Large intestine (tissue), 3 donors: ENCODE results near the gene GID8. TPM values are rescaled to one million over a fixed set of nuclear protein-coding genes. Genes with fewer than 3 reads are reported as not detected.
A peak's percentile ranks its signal among the peaks of the same experiment; 100 is the strongest.
"Not testable (repeated sequence)": the region's sequence is repeated elsewhere in the genome, so short reads cannot be mapped to it uniquely, and the experiment has no call there.

Experiments
- DNase-seq, 2 donors: peaks; one replicate each; pipeline versions ENCODE4 v3.0.0 to v3.0.0-alpha.2; 2013
- H3K27ac ChIP-seq: one replicate; pipeline ENCODE4 v1.5.1; 2013; ENCODE audit warnings: low read length
- H3K27me3 ChIP-seq: 2 replicates; pipeline ENCODE4 v1.6.1; 2013; ENCODE audit warnings: low read length; ENCODE audit not compliant: control insufficient read depth, insufficient read depth
- H3K36me3 ChIP-seq: 2 replicates; pipeline ENCODE4 v1.6.1; 2013; ENCODE audit warnings: low read length; ENCODE audit not compliant: control insufficient read depth, insufficient read depth
- H3K4me1 ChIP-seq: one replicate; pipeline ENCODE4 v1.6.1; 2013; ENCODE audit warnings: low read length; ENCODE audit not compliant: control insufficient read depth, insufficient read depth
- H3K4me3 ChIP-seq: one replicate; pipeline ENCODE4 v1.5.1; 2013; ENCODE audit warnings: low read length
- H3K9me3 ChIP-seq: one replicate; pipeline ENCODE4 v1.6.1; 2013; ENCODE audit warnings: mild to moderate bottlenecking, low read depth, low read length, moderate library complexity; ENCODE audit not compliant: control insufficient read depth
- WGBS: methylation state at CpG from one replicate; pipeline ENCODE4 v1.1.5; 2013; ENCODE audit warnings: low lambda C conversion rate; ENCODE audit not compliant: insufficient coverage; 5-methylcytosine and 5-hydroxymethylcytosine counted together
- polyA plus RNA-seq: library from polyadenylated mRNA; unstranded; fragments of 120-200 nt; gene quantifications from one replicate; pipeline ENCODE4 v1.2.1, GENCODE V29; 2013

The GID8 gene
- polyA plus RNA-seq, 1 donor = 32.2 TPM

DNA sequence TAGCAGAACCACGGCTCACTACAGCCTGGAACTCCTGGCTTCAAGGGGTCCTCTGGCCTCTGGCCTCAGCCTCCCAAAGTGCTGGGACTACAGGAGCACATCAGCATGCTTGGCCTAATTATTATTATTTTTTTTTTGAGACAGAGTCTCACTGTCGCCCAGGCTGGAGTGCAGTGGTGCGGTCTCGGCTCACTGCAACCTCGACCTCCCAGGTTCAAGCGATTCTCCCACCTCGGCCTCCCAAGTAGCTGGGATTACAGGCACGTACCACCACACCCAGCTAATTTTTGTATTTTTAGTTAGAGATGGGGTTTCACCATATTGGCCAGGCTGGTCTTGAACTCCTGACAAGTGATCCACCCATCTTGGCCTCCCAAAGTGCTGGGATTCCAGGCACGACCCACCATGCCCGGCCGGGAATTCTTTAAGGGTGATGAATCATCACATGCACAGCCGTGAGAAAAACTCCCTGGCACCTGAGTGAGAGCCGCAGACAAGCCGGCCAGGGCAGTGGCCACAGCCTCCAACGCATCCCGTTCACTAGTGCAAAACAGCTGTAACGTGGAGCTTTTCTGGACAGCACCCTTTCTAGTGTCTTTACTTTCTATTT, 14.8 kb upstream of the GID8 start:
- Histone ChIP-seq H3K27ac (peak overlapping the region; percentile 79), H3K4me1 (peaks cover 44% of the 10 kb centered on the region)
- H3K36me3 ChIP-seq, H3K27me3 ChIP-seq, H3K4me3 ChIP-seq, H3K9me3 ChIP-seq: not testable (repeated sequence)
- DNase-seq = peak in 1 of 2 donors; percentile 53
- no CpG with 5 or more reads among the region's 17 CpGs for WGBS

DNA sequence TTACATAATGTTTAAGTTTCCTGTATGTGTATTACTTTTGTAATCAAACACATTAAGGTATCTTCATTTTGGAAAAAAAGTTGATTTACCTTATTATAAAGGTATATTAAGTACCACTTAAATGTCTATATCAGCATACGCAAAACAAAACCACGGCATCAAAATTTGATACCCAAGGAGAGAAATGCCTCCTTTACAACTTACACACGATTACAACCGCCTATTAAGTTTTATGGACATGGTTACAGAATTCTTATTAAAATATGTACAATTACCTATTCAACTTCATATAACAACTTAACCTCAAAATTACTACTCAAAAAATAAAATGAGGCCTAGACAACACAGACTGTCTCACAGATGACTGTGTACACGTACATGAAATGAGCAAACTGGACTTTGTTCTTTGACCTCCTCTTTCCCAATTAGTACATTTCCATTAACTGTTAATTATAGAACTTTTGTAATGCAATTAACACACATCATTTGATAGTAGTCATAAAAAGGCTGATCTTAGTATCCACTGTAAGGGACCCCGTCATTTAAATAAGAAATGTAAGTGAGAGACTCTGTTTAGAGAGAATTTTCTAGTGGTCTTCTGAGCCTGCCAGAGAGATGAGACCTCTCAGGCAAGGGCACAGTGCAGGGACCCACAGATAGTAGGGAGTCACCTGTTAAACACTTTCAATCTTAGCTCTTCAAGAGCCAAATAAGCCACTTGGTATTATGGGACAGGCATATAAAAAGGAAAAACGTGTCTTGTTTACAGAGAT, 14.1 kb upstream of the GID8 start:
- peak in 1 of 2 donors; percentile 77 for DNase-seq
- Histone ChIP-seq H3K4me3 (peak overlapping the region; percentile 75), H3K27me3 (no peaks in the 10 kb centered on the region), H3K9me3 (no peaks in the 10 kb centered on the region), H3K27ac (peak overlapping the region; percentile 79), H3K4me1 (peaks cover 50% of the 10 kb centered on the region), H3K36me3 (no peaks in the 10 kb centered on the region)
- no CpG with 5 or more reads among the region's 7 CpGs for WGBS

DNA sequence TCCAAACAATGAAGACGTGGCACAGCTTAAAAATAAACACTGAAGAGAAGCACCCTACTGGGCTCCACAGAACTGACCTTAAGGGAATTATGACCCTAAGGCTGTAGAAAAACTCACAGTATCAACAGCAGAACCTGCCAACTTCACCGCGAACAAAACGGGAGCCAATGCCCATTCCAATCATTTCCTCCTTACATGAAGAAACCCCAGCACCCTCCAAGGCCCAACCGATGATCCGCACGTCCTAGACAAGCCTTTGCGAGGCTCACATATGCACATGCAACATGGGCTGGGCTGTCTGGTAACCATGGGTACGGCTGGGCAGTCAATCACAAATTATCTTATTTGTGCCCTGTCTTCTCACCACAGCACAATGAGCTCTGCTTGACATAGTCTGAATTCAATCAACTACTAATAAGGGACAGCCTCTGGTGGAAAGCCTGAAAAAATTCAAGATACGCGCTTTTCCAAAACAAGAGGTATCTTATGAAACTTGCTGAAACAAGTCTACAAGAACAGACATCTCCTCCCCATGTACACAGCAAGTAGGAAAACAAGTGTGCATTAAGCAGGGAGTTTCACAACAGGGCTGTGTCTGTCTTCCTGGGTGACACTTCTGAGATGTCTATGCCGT, 13.4 kb upstream of the GID8 start:
- peak overlapping the region; percentile 75 for H3K4me3 ChIP-seq
- DNase-seq = peak in 1 of 2 donors; percentile 62
- H3K27ac ChIP-seq = peak overlapping the region; percentile 79
- H3K36me3 ChIP-seq = no peaks in the 10 kb centered on the region
- WGBS = no CpG with 5 or more reads among the region's 12 CpGs
- no peaks in the 10 kb centered on the region for H3K9me3 ChIP-seq
- H3K4me1 ChIP-seq = peaks cover 50% of the 10 kb centered on the region
- H3K27me3 ChIP-seq = no peaks in the 10 kb centered on the region

DNA sequence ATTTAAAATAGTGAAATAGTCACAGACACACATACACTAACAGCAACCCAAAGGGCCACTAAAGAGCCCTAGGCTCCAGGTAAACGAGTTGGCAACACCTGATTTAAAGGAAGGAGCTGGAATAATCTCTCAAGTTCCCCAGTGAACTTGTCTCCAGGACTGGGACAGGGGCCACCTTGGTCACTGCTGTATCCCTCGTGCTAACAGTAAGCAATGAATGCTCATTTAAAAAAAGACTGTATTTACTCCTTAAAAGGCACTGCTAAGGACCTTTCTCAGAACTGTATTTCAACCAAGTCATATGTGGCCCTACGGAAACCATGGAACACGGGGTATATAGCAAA, 12.9 kb upstream of the GID8 start:
- Histone ChIP-seq H3K9me3 (no peaks in the 10 kb centered on the region), H3K27ac (peak overlapping the region; percentile 79), H3K27me3 (no peaks in the 10 kb centered on the region), H3K4me3 (peak overlapping the region; percentile 75), H3K4me1 (peaks cover 50% of the 10 kb centered on the region), H3K36me3 (no peaks in the 10 kb centered on the region)
- no CpG with 5 or more reads among the region's 4 CpGs for WGBS
- peak in 1 of 2 donors; percentile 51 for DNase-seq

DNA sequence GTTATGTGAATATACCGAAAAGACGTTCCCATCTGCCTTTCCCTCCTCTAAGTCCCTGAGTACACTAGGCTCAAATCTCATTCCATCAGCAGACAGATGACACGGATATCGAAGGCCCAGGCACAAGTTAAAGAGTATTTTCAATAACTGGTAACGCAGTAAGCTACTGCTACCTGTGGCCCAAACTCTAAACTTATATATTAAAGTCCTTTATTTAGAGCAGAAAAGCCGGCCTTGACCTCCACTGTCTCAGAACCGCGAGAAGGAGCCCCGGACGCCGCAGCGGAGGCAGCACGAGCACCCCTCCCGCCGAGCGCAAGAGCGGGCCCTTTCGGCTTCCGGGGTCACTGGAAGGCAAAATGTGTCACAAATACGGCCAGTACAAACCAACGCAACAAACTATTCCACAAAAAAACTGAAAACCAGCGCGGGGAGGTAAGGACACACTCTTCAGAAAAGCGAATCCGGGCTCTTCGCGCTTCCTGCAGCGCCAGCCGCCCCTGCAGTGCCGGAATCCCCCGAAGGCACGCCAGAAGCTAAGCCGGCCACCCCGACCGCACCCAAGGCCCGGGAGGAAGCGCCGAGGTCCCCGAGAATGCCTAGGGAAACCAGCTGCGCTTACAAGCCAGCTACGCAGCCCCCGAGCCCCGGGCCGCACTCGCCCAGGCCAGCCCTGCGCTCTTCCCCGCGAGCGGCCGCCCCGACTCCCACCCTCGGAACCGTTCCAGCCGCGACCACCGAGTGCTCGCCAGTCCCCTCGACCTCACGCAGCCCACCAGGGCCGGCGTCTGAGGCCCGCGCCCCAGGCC, 12.3 kb upstream of the GID8 start:
- H3K4me1 ChIP-seq = peaks cover 45% of the 10 kb centered on the region
- peak in 1 of 2 donors; percentile 54 for DNase-seq
- H3K9me3 ChIP-seq = no peaks in the 10 kb centered on the region
- H3K27me3 ChIP-seq = no peaks in the 10 kb centered on the region
- WGBS = no CpG with 5 or more reads among the region's 63 CpGs
- H3K27ac ChIP-seq = peak overlapping the region; percentile 79
- no peaks in the 10 kb centered on the region for H3K36me3 ChIP-seq
- H3K4me3 ChIP-seq = peak overlapping the region; percentile 75

DNA sequence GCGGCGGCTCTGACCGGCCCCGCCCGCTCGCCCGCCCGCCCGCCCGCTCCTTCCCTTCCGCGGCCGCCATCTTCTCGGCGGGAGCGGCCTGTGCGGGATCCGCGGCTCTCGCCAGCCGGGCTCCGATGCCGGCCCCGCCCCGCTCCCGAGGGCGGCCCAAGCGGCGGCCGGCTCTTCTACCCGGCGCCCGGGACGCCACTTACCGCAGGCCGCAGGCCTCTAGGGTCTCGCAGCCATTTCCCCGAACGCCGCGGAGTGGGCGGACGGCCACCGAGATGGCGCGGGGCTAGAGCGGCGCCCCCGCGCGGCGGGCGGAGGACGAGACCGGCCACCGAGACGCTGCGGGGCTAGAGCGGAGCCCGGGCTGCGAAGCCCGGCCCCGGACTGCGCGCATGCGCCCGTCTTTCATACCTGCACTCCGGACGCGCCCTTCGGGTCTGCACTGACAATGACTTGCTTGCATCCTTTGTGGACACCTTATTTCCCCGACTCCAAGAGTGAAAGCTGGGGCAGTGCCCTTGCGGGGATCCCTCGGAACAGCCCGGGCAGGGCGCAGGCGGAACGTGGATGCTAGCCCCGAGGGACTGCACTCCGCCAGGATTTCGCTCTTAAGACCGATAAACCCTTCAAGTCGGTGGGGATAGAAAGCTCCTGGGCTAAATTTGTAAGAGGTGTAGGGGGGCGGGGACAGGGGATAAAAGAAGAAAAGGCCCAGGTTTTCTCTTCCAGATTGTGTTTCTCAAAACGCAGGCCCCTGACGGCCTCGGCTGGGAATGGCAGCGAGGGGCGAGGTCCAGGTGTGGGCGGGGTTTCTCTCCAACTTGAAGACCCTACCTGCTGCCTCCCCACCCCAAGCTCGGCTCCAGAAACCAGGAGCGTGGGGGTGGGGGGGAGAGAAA, 11.5 kb upstream of the GID8 start, which contains the start of gene DIDO1:
DIDO1 (minus strand) TSS at position 277 of the 899 bp plus-strand sequence.
- DNase-seq = peak; percentile 93
- Histone ChIP-seq H3K9me3 (no peaks in the 10 kb centered on the region), H3K4me1 (peaks cover 44% of the 10 kb centered on the region), H3K27ac (peak within 1 kb of the TSS; percentile 80), H3K27me3 (no peaks in the 10 kb centered on the region), H3K36me3 (no peaks in the 10 kb centered on the region), H3K4me3 (peak within 1 kb of the TSS; percentile 75)
- no CpG with 5 or more reads among the region's 92 CpGs for WGBS

DNA sequence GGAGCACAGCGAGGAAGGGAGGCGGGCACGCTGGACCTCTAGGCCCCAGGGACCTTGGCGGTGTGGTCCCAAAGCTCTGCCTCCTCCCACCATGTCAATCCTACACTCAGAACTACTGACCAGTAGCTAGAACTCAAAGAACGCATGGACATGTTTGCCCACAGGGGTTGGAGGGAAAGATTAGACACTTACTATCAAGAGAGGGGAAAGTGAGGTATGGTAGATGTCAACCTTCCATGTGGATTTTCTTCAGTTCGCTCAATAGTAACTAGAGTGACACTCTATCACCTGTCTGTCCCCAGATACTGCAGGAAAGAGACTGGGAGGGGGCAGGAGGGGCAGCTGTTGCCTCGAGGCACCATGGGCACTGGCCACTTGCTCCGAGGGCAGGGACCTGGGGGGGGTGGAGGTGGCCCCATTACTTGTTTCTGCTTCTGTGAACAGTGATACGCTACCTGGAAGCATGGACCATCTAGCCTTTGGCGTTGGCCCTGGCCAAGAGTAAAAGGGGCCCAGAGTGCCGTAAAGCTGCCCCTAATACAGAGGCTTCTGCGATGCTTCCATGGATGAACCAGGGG, 10.7 kb upstream of the GID8 start:
- whole genome bisulfite sequencing = no CpG with 5 or more reads among the region's 12 CpGs

DNA sequence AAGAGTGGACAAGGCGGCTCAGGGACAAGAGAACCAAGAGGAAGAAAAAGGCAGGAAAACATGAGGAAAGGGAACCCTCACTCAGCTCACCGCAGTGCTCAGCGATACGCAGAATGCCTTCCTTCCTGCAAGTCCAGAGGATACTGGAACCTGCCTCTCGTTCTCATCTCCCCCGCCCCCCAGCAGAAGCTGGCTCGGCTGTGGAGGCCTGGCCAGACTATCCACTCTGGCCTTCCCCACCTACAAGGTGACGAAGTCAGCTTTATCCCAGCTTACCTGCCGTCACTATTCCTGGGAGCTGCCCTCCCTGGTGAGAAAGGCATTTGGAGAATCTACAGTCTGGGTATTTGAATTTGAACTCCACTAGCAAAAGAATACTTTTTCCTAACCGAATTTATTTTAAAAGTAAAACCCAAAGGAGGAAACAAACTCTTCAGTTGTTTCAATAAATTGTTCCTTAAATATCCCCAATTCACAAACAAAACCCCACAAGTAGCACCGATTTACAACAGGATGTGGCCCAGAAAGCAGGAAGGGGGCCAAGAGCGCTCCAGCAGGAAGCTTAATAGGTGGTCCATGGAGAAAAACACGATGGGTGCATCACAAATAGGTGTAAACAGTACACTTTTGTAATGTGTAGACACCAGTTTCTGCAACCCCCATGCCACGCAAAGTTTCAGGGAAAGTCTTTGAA, 9.6 kb upstream of the GID8 start:
- Histone ChIP-seq H3K4me3 (peak overlapping the region; percentile 51), H3K36me3 (no peaks in the 10 kb centered on the region), H3K27ac (peak overlapping the region; percentile 83), H3K9me3 (no peaks in the 10 kb centered on the region), H3K27me3 (no peaks in the 10 kb centered on the region), H3K4me1 (peaks cover 31% of the 10 kb centered on the region)
- 20% methylated on average over 1 of the region's 14 CpGs for whole genome bisulfite sequencing
- DNase-seq = no peak

More for the DNA sequence above, 10.7 kb upstream of the GID8 start:
- H3K4me1 ChIP-seq = peaks cover 39% of the 10 kb centered on the region
- H3K36me3 ChIP-seq = no peaks in the 10 kb centered on the region
- H3K27ac ChIP-seq = peak overlapping the region; percentile 80
- peak overlapping the region; percentile 64 for H3K4me3 ChIP-seq
- H3K9me3 ChIP-seq = no peaks in the 10 kb centered on the region
- no peaks in the 10 kb centered on the region for H3K27me3 ChIP-seq
- peak in 1 of 2 donors; percentile 18 for DNase-seq

DNA sequence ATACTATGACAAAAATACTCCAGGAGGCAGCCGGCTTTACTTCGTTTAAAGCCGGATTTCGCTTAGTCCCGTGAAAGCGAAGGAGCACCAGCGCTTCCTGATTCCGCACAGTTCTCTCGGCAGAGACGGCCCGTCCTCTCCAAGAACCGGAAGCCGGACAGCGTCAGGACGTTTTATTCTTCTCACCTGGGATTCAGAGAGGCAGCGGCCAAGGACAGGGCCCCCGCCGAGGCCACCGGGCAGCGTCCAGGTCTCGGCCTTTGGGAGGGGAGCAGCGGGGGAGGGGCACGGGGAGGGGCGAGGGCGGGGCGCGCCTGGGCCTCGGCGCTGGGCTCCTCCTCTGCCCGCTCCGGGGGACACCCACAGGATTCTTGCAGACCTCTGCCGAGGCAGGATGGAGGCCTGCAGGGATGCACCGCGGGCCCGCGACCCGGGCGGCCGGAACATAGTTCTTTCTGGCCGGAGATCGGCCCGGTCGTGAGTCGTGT, 8.9 kb upstream of the GID8 start:
- no peaks in the 10 kb centered on the region for H3K27me3 ChIP-seq
- peak overlapping the region; percentile 83 for H3K27ac ChIP-seq
- peaks cover 28% of the 10 kb centered on the region for H3K4me1 ChIP-seq
- H3K9me3 ChIP-seq = no peaks in the 10 kb centered on the region
- peak overlapping the region; percentile 51 for H3K4me3 ChIP-seq
- peaks cover 4% of the 10 kb centered on the region for H3K36me3 ChIP-seq
- WGBS = no CpG with 5 or more reads among the region's 44 CpGs
- DNase-seq = peak in 1 of 2 donors; percentile 75
